HL-60 (cell line): ENCODE results near the gene BARD1.

Experiments used
- CTCF ChIP-seq: IDR thresholded peaks from one replicate; pipeline ENCODE4 v1.5.1; 2011; ENCODE audit warnings: low read length, control low read depth, inconsistent platforms; ENCODE audit not compliant: insufficient read depth
- GABPA ChIP-seq: IDR thresholded peaks from 2 replicates; pipeline ENCODE4 v1.6.1; 2012; ENCODE audit warnings: low read depth
- POLR2AphosphoS5 ChIP-seq: IDR thresholded peaks from 2 replicates; pipeline ENCODE4 v1.6.1; 2012; ENCODE audit warnings: low read depth
- REST ChIP-seq: IDR thresholded peaks from 2 replicates; pipeline ENCODE4 v1.6.1; 2012; ENCODE audit warnings: low read depth; ENCODE audit not compliant: insufficient replicate concordance

DNA sequence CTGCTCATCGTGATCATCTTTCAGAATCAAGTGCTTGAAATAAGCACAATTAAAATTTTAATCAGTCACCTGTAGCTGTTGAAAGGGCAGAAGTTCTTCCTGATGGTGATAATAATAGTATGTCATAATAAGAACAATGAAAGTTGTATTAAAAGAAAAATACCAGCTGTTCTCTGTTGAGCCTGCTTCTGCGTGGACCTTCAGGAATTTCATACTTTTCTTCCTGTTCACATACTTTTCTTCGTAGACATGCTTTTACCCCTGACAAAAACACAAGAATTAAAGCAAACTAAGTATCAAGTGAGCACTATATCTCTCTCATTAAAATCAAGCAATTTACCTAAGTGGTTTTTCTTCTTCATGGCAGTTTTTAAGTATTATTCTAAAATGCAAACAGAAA lies 79.2 kb downstream of the BARD1 start:
- TF ChIP-seq GABPA (no peak), CTCF (no peak), POLR2AphosphoS5 (no peak), REST (no peak)
